ENCODE measurements around the gene TFEC.
"Not testable (repeated sequence)": the region's sequence is repeated elsewhere in the genome, so short reads cannot be mapped to it uniquely, and the experiment has no call there.

Gene TFEC

GRCh38 chr7:116030651-116031276, at the start of gene TFEC:
Gene TFEC (minus strand): TSS chr7:116030763. CDS start chr7:115984441, 46,322 bp downstream.
- no peak for DNase-seq (ENCODE audit: low read depth in 3 of 3)

GRCh38 chr7:116075351-116076145, 45.0 kb upstream of the TFEC start:
- DNase-seq (ENCODE audit: low read depth in 3 of 3): no peak

- no peak for DNase-seq (ENCODE audit: low read depth in 3 of 3)
Observed at GRCh38 chr7:116071629-116072028, 41.1 kb upstream of the TFEC start.

- no peak for DNase-seq (ENCODE audit: low read depth in 3 of 3)
Observed at GRCh38 chr7:116064179-116064578, 33.6 kb upstream of the TFEC start.

GRCh38 chr7:116062666-116063065, 32.1 kb upstream of the TFEC start:
- no peak for DNase-seq (ENCODE audit: low read depth in 3 of 3)

GRCh38 chr7:116052006-116052405, 21.4 kb upstream of the TFEC start:
- no peak for DNase-seq (ENCODE audit: low read depth in 3 of 3)

GRCh38 chr7:116047261-116047660, 16.7 kb upstream of the TFEC start:
- DNase-seq (ENCODE audit: low read depth in 3 of 3): not testable (repeated sequence)

- no peak for DNase-seq (ENCODE audit: low read depth in 3 of 3)
Observed at GRCh38 chr7:116045532-116045931, 15.0 kb upstream of the TFEC start.

GRCh38 chr7:116041615-116042014, 11.1 kb upstream of the TFEC start:
- DNase-seq (ENCODE audit: low read depth in 3 of 3): no peak

GRCh38 chr7:116037401-116037800, 6.8 kb upstream of the TFEC start:
- DNase-seq (ENCODE audit: low read depth in 3 of 3): no peak

- no peak for DNase-seq (ENCODE audit: low read depth in 3 of 3)
Observed at GRCh38 chr7:116034411-116034810, 3.8 kb upstream of the TFEC start.

- no peak for DNase-seq (ENCODE audit: low read depth in 3 of 3)
Observed at GRCh38 chr7:116032886-116033285, 2.3 kb upstream of the TFEC start.

GRCh38 chr7:116028787-116029186, 1.8 kb downstream of the TFEC start:
- DNase-seq (ENCODE audit: low read depth in 3 of 3): no peak

- DNase-seq (ENCODE audit: low read depth in 3 of 3): no peak
Observed at GRCh38 chr7:116027786-116028185, 2.8 kb downstream of the TFEC start.

- DNase-seq (ENCODE audit: low read depth in 3 of 3): no peak
Observed at GRCh38 chr7:116024826-116025809, 5.4 kb downstream of the TFEC start.

GRCh38 chr7:116021237-116021636, 9.3 kb downstream of the TFEC start:
- no peak for DNase-seq (ENCODE audit: low read depth in 3 of 3)

GRCh38 chr7:116018731-116019130, 11.8 kb downstream of the TFEC start:
- DNase-seq (ENCODE audit: low read depth in 3 of 3): no peak

GRCh38 chr7:116013675-116014074, 16.9 kb downstream of the TFEC start:
- no peak for DNase-seq (ENCODE audit: low read depth in 3 of 3)

GRCh38 chr7:116011584-116011983, 19.0 kb downstream of the TFEC start:
- no peak for DNase-seq (ENCODE audit: low read depth in 3 of 3)

- not testable (repeated sequence) for DNase-seq (ENCODE audit: low read depth in 3 of 3)
Observed at GRCh38 chr7:116004762-116005161, 25.8 kb downstream of the TFEC start.

- DNase-seq (ENCODE audit: low read depth in 3 of 3): no peak
Observed at GRCh38 chr7:115997221-115997620, 33.3 kb downstream of the TFEC start.

GRCh38 chr7:115995701-115996100, 34.9 kb downstream of the TFEC start:
- DNase-seq (ENCODE audit: low read depth in 3 of 3): no peak
